PFSK-1 (cell line): ENCODE data around the gene HS6ST1.

Source experiments
- FOXP2 ChIP-seq: optimal IDR thresholded peaks from 2 replicates; pipeline ENCODE3; 2011; ENCODE audit warnings: borderline replicate concordance, control low read depth, inconsistent platforms; ENCODE audit not compliant: insufficient read depth; ENCODE audit errors: extremely low read length, extremely low read depth
- POLR2AphosphoS5 ChIP-seq: IDR thresholded peaks from 2 replicates; pipeline ENCODE4 v1.6.1; 2012; ENCODE audit warnings: low read depth, mild to moderate bottlenecking, control low read depth, low read length, moderate library complexity
- SIN3A ChIP-seq: IDR thresholded peaks from 2 replicates; pipeline ENCODE4 v1.6.1; 2012; ENCODE audit warnings: mild to moderate bottlenecking, low read length, moderate library complexity, borderline replicate concordance; ENCODE audit not compliant: insufficient read depth
- TAF1 ChIP-seq: IDR thresholded peaks from 2 replicates; pipeline ENCODE4 v1.6.1; 2012; ENCODE audit warnings: low read length, control low read depth, borderline replicate concordance; ENCODE audit not compliant: insufficient read depth
- TF ChIP-seq, protein P1 (sequence below), 2 experiments: IDR thresholded peaks; 2 replicates each; pipeline versions ENCODE4 v1.6.1 to v1.8.0; 2011 to 2012; ENCODE audit warnings: low read depth in 2 of 2, low read length in 2 of 2, control low read depth in 1 of 2, inconsistent platforms in 1 of 2, mild to moderate bottlenecking in 1 of 2, moderate library complexity in 1 of 2; ENCODE audit not compliant: insufficient read depth in 1 of 2

The HS6ST1 gene

GRCh38 chr2:128264881-128265607 is 53.6 kb downstream of the HS6ST1 start:
- TF ChIP-seq FOXP2 (no peak), POLR2AphosphoS5 (no peak)

GRCh38 chr2:128263902-128264331 is 54.8 kb downstream of the HS6ST1 start:
- TF ChIP-seq SIN3A (no peak), TAF1 (no peak), FOXP2 (no peak), POLR2AphosphoS5 (no peak)
- TF ChIP-seq, protein P1, sequence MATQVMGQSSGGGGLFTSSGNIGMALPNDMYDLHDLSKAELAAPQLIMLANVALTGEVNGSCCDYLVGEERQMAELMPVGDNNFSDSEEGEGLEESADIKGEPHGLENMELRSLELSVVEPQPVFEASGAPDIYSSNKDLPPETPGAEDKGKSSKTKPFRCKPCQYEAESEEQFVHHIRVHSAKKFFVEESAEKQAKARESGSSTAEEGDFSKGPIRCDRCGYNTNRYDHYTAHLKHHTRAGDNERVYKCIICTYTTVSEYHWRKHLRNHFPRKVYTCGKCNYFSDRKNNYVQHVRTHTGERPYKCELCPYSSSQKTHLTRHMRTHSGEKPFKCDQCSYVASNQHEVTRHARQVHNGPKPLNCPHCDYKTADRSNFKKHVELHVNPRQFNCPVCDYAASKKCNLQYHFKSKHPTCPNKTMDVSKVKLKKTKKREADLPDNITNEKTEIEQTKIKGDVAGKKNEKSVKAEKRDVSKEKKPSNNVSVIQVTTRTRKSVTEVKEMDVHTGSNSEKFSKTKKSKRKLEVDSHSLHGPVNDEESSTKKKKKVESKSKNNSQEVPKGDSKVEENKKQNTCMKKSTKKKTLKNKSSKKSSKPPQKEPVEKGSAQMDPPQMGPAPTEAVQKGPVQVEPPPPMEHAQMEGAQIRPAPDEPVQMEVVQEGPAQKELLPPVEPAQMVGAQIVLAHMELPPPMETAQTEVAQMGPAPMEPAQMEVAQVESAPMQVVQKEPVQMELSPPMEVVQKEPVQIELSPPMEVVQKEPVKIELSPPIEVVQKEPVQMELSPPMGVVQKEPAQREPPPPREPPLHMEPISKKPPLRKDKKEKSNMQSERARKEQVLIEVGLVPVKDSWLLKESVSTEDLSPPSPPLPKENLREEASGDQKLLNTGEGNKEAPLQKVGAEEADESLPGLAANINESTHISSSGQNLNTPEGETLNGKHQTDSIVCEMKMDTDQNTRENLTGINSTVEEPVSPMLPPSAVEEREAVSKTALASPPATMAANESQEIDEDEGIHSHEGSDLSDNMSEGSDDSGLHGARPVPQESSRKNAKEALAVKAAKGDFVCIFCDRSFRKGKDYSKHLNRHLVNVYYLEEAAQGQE (IDR thresholded peaks at IDR 0.05; ENCODE audit: insufficient read depth in 1 of 2, low read depth in 2 of 2, low read length in 2 of 2) = no peak

GRCh38 chr2:128262315-128263253 is 56.1 kb downstream of the HS6ST1 start:
- TF ChIP-seq TAF1 (no peak), SIN3A (no peak), FOXP2 (no peak), POLR2AphosphoS5 (no peak)
- TF ChIP-seq, protein P1 (IDR thresholded peaks at IDR 0.05; ENCODE audit: insufficient read depth in 1 of 2, low read depth in 2 of 2, low read length in 2 of 2) = no peak

DNA sequence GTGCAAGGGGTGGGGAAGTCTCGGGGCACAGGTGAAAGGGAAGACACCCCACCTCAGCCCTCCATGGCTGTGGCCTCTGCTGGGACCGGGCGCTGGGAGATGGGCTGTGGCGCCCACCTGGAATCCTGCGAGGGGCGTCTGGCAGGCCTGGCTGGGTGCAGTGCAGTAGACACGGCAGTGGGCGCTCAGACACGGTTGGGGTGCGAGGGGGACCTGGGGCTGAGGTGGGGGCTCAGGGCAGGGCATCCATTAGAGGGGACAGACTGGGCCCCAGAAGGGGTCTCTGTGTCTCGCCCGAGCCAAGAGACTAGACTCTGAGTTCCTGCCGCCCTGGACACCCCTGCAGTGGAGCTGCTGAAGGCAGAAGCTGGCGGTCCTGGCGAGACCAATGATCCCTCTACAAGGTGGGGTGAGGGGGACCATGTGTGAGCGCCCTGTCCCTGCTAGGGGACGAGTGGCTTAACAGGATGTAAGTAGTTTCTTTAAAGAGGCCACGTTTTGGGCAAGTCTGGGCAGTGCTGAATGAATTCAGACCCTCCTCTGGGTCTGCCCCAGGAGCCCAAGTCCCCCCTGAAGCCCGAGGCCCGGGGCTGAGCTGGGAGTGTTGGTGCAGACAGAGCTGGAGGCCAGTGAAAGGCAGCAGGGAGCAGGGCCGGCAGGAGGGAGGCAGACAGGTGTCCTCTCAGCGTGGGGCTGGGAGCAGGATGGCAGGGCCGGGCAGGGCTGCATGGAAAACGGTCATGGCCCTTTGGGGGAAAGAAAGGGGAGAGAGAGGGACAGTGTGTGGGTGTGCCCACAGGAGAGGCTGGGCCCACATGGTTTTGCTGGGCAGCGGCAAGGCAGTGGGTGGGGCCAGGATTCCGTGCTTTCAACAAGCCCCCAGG is 57.2 kb downstream of the HS6ST1 start:
- TF ChIP-seq SIN3A = no peak

DNA sequence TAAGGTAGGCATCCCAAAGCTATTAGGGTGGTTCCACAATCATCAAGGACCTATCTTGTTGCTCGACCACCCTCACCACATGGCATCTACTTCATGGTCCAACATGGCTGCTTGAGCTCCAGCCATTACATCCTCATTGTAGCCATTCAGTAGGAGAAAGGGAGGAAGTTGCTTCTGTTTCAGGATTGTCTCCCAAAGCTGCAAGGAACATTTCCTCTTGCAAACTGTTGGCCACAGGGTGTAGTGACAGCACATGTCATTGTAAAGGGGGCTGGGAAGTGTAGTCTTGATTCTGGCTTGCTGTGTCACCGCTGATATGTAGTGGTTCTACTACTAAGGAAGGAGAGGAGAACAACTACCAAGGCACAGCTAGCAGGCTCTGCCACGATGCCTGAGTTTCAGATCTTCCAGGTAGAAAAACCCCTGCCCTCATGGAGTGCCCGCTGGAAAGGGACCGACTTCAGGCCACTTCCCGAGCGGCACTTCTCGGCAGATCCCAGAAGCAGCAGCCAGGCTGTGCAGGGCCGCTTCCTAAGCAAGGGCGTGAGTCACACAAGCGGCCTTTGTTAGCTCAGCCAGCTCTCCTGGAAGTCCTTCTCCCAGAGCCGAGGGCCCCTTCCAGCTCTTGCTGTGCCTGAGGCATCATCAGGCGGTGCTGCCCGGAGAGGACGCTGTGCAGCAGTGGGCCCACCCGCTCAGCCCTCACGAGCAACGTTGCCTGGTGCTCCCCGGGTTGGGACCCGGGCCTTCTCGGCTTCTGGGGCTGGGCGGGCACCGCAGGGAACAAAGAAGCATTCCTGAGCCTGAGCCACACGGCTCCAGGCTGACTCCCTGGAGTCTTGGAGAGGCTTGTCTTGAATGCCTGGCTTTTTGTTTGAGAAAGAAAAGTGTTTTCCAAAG is 58.2 kb downstream of the HS6ST1 start:
- TF ChIP-seq FOXP2 (no peak), SIN3A (no peak), TAF1 (no peak), POLR2AphosphoS5 (no peak)
- TF ChIP-seq, protein P1 (IDR thresholded peaks at IDR 0.05; ENCODE audit: insufficient read depth in 1 of 2, low read depth in 2 of 2, low read length in 2 of 2) = no peak
